ENCODE measurements around the gene ALDH9A1. TPM values are rescaled to one million over a fixed set of nuclear protein-coding genes. Genes with fewer than 3 reads are reported as not detected.
A peak's percentile ranks its signal among the peaks of the same experiment; 100 is the strongest.

Gene ALDH9A1
- total and polyA plus RNA-seq, 10 of the 15 experiments (the other 5 are each of a cell fraction or from before 2014, with no cell fraction given): 25.7 to 106 (median 36.3) TPM

DNA sequence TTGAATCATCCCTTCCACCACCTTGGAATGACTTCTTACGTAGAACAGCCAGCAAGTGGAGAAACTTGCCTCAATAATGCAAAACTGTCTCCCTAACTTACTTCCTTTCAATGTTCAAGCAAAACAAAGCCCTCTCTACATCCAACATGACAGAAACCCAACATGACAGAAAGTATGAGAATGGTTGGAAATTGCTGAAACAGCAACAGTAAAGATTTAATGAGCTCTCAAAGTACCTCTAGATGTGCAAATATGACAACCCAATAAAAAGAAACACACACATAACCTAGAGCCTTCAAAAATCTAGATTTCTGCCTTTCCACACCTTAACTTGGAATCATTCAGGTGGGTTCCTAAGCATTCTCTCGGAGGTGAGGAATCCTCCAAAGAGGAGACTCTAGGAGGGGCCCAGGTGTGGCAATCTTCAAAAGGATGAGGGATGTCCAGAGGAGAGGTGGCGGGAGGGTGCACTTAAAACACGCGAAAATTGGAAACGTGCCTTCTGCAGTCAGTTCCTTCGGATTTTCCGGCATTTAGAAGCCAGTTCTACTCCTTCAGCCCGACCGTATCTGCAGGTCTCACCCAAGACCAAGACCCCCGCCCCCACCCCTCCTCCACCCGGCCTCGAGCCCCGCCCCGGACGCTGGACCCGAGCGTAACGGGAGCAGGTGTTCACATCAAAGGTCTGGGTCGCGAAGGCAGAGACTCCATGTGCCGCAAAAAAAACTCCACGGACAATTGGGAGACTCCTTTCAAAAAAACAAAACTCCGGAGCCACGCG is 68.3 kb downstream of the ALDH9A1 start:
- ATAC-seq: no peak
- Histone ChIP-seq H3K27me3 (replicated peaks in 1 of 2; ENCODE audit: control insufficient read depth in 2 of 2, insufficient read depth in 2 of 2, low read length in 1 of 2) (no peaks in the 10 kb centered on the region), H4K20me1 (ENCODE audit: control insufficient read depth, insufficient read depth) (no peaks in the 10 kb centered on the region), H3K36me3 (ENCODE audit: control insufficient read depth in 2 of 2, insufficient read depth in 2 of 2, low read length in 1 of 2) (no peaks in the 10 kb centered on the region), H3K4me2 (ENCODE audit: control insufficient read depth, insufficient read depth) (peak overlapping the region; percentile 94), H3K9ac (ENCODE audit: control insufficient read depth, insufficient read depth, low read length) (peak overlapping the region; percentile 72), H3K4me1 (ENCODE audit: control insufficient read depth, insufficient read depth, low read length) (peaks cover 18% of the 10 kb centered on the region), H2AFZ (ENCODE audit: control insufficient read depth, low read depth, low read length) (peak overlapping the region; percentile 99), H3K79me2 (ENCODE audit: control insufficient read depth, insufficient read depth, low read length) (peaks cover 6% of the 10 kb centered on the region), H3K4me3 (peak overlapping the region; percentile 87), H3K9me3 (replicated peaks; ENCODE audit: control insufficient read depth, insufficient read depth, low read length) (no peaks in the 10 kb centered on the region), H3K27ac (ENCODE audit: control insufficient read depth, insufficient read depth) (peak overlapping the region; percentile 92)
- intact Hi-C loops (cut with micrococcal nuclease; ENCODE audit: unreplicated experiment) (loop anchor here (5.0 kb wide), 1 partner anchor 67 kb away; the partner anchor contains the start of gene ALDH9A1), in situ Hi-C loops (cut with MboI) (no loop called here)
- SMC1A ChIA-PET (ENCODE audit: uncharacterized antibody, unreplicated experiment): interaction anchor here (0.9 to 1.6 kb wide), 4 partner anchors 15 to 56 kb away, joined by 3 to 5 read pairs (median 4); no protein-coding TSS in a partner anchor
- WGBS (ENCODE audit: insufficient coverage, insufficient replicate concordance, low lambda C conversion rate, missing lambda C conversion rate): 9% methylated on average over 26 of the region's 26 CpGs
- FAIRE-seq: no peak
- POLR2A ChIA-PET: interaction anchor here (0.6 to 1.6 kb wide), 5 partner anchors 32 to 285 kb away, joined by 3 to 9 read pairs (median 5); partner anchors contain the start of gene ALDH9A1
- TF ChIP-seq HDAC6 (IDR thresholded peaks at IDR 0.05; ENCODE audit: unreplicated experiment) (no peak), EGR1 (IDR thresholded peaks at IDR 0.05; ENCODE audit: borderline replicate concordance in 1 of 2, low read depth in 2 of 2, low read length in 2 of 2) (no peak), KLF5 (IDR thresholded peaks at IDR 0.05; ENCODE audit: partially characterized antibody) (no peak), TCF7 (IDR thresholded peaks at IDR 0.05; ENCODE audit: borderline replicate concordance) (no peak), CBFB (IDR thresholded peaks at IDR 0.05; ENCODE audit: low read depth) (no peak), BACH1 (IDR thresholded peaks at IDR 0.05; ENCODE audit: borderline replicate concordance) (no peak), MXI1 (IDR thresholded peaks at IDR 0.05; ENCODE audit: low read depth, low read length) (no peak), SIX5 (IDR thresholded peaks at IDR 0.05; ENCODE audit: low read depth, low read length, severe bottlenecking) (no peak), KDM1A (IDR thresholded peaks at IDR 0.05; ENCODE audit: borderline replicate concordance) (no peak), CEBPB (IDR thresholded peaks at IDR 0.05; ENCODE audit: borderline replicate concordance in 1 of 2, low read depth in 2 of 2, low read length in 2 of 2) (no peak), NFXL1 (IDR thresholded peaks at IDR 0.05; ENCODE audit: borderline replicate concordance) (no peak), FOXK2 (IDR thresholded peaks at IDR 0.05) (no peak)
- TF ChIP-seq, protein P1, sequence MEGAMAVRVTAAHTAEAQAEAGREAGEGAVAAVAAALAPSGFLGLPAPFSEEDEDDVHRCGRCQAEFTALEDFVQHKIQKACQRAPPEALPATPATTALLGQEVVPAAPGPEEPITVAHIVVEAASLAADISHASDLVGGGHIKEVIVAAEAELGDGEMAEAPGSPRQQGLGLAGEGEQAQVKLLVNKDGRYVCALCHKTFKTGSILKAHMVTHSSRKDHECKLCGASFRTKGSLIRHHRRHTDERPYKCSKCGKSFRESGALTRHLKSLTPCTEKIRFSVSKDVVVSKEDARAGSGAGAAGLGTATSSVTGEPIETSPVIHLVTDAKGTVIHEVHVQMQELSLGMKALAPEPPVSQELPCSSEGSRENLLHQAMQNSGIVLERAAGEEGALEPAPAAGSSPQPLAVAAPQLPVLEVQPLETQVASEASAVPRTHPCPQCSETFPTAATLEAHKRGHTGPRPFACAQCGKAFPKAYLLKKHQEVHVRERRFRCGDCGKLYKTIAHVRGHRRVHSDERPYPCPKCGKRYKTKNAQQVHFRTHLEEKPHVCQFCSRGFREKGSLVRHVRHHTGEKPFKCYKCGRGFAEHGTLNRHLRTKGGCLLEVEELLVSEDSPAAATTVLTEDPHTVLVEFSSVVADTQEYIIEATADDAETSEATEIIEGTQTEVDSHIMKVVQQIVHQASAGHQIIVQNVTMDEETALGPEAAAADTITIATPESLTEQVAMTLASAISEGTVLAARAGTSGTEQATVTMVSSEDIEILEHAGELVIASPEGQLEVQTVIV (IDR thresholded peaks at IDR 0.05; ENCODE audit: borderline replicate concordance, partially characterized antibody): no peak
- no peak for DNase-seq (ENCODE audit: low read depth, low spot score)
- CTCF ChIA-PET: interaction anchor here (1.1 to 1.7 kb wide), 3 partner anchors 28 to 68 kb away, joined by 4 to 8 read pairs (median 4); partner anchors contain the start of gene ALDH9A1
- RAD21 ChIA-PET (ENCODE audit: unreplicated experiment): interaction anchor here (0.6 to 2.3 kb wide), 2 partner anchors 32 to 68 kb away, joined by 5 to 8 read pairs; partner anchors contain the start of gene ALDH9A1
- TSS peak; percentile 76 for BruUV-seq (replicated peaks)

Measured in GM12878 (cell line).